A549 (cell line): ENCODE data around the gene CLIC5.

ENCODE experiments used
- BCL3 ChIP-seq: fragments of >200 bp; sonication (Bioruptor Twin); formaldehyde crosslinking; IDR thresholded peaks from 3 replicates; pipeline ENCODE4 v1.6.1; 2016
- CBX8 ChIP-seq: fragments of 200-600 bp; sonication (generic); IDR thresholded peaks from 2 replicates; pipeline ENCODE4 v1.6.1; 2016
- CHD2 ChIP-seq: fragments of 150-350 bp; IDR thresholded peaks from 2 replicates; pipeline ENCODE4 v1.6.1; 2014; ENCODE audit warnings: low read length; ENCODE audit not compliant: partially characterized antibody
- CTCF ChIP-seq: fragments of >200 bp; sonication (Bioruptor Twin); formaldehyde crosslinking; IDR thresholded peaks from 3 replicates; pipeline ENCODE4 v1.5.1; 2016
- EHMT2 ChIP-seq: fragments of 200-600 bp; sonication (generic); IDR thresholded peaks from 2 replicates; pipeline ENCODE4 v1.6.1; 2016; ENCODE audit warnings: antibody characterized with exemption, low read depth, mild to moderate bottlenecking, moderate library complexity
- JUNB ChIP-seq: fragments of >200 bp; sonication (Bioruptor Twin); formaldehyde crosslinking; IDR thresholded peaks from 2 replicates; pipeline ENCODE4 v1.6.1; 2016
- MAX ChIP-seq: IDR thresholded peaks from 2 replicates; pipeline ENCODE4 v1.6.1; 2012
- MYC ChIP-seq: IDR thresholded peaks from 2 replicates; pipeline ENCODE4 v1.6.1; 2012; ENCODE audit warnings: mild to moderate bottlenecking, inconsistent platforms, low read length, improper control_type of control experiment, borderline replicate concordance
- POLR2A ChIP-seq: IDR thresholded peaks from 2 replicates; pipeline ENCODE4 v1.6.1; 2012; ENCODE audit warnings: mild to moderate bottlenecking, low read length
- POLR2AphosphoS2 ChIP-seq: conservative IDR thresholded peaks from 2 replicates; pipeline ENCODE4 v1.6.1; 2012; ENCODE audit warnings: low read length, improper control_type of control experiment, inconsistent platforms
- RCOR1 ChIP-seq: fragments of 150-350 bp; IDR thresholded peaks from 2 replicates; pipeline ENCODE4 v1.6.1; 2014; ENCODE audit warnings: antibody characterized with exemption, low read length, low read depth
- RFX5 ChIP-seq: fragments of 450-650 bp; IDR thresholded peaks from 2 replicates; pipeline ENCODE4 v1.7.1; 2014; ENCODE audit warnings: antibody characterized with exemption, mild to moderate bottlenecking, moderate library complexity
- ZC3H11A ChIP-seq: fragments of 450-650 bp; IDR thresholded peaks from 2 replicates; pipeline ENCODE4 v1.6.1; 2014; ENCODE audit warnings: antibody characterized with exemption, mild to moderate bottlenecking
- TF ChIP-seq, protein P1 (sequence below): fragments of 250-450 bp; sonication (Bioruptor Pico); IDR thresholded peaks from 2 replicates; pipeline ENCODE4 v1.5.0; 2021; ENCODE audit warnings: mild to moderate bottlenecking, moderate library complexity, borderline replicate concordance

GRCh38 chr6:45998524-45998923 lies 17.1 kb downstream of the CLIC5 start:
- no peak for TF ChIP-seq CTCF
- no peak for TF ChIP-seq JUNB
- no peak for TF ChIP-seq POLR2A
- no peak for TF ChIP-seq CBX8
- no peak for TF ChIP-seq BCL3
- no peak for TF ChIP-seq CHD2
- no peak for TF ChIP-seq ZC3H11A
- TF ChIP-seq EHMT2, result no peak
- no peak for TF ChIP-seq POLR2AphosphoS2
- TF ChIP-seq RFX5, result no peak
- TF ChIP-seq MYC, result no peak
- TF ChIP-seq, protein P1, sequence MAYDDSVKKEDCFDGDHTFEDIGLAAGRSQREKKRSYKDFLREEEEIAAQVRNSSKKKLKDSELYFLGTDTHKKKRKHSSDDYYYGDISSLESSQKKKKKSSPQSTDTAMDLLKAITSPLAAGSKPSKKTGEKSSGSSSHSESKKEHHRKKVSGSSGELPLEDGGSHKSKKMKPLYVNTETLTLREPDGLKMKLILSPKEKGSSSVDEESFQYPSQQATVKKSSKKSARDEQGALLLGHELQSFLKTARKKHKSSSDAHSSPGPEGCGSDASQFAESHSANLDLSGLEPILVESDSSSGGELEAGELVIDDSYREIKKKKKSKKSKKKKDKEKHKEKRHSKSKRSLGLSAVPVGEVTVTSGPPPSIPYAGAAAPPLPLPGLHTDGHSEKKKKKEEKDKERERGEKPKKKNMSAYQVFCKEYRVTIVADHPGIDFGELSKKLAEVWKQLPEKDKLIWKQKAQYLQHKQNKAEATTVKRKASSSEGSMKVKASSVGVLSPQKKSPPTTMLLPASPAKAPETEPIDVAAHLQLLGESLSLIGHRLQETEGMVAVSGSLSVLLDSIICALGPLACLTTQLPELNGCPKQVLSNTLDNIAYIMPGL, result no peak
- TF ChIP-seq MAX, result no peak
- no peak for TF ChIP-seq RCOR1
